ENCODE data around the gene PTPRM. TPM values are rescaled to one million over a fixed set of nuclear protein-coding genes. Genes with fewer than 3 reads are reported as not detected.

The PTPRM gene
- total RNA-seq, 1 donor from 2014 or later, result 257 TPM

DNA sequence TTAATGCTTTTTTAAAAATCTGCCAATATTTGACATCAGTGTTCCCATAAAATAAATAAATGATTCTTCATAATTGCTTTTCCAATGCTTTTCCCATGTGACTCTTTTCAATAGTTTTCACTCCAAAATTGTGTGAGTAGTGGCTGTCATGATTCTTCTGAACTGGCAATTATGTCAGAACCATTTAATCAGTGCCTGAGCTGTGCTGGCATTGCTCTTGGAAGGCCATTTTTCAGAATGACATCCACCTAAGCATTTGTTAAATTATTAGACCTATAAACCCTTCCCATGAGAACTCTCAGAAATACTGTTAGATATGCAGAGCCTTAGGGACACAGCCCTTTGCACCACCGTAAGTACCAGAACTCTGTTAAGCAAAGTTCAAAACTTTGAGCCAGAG is 707.3 kb downstream of the PTPRM start:
- intact Hi-C loops (cut with DNase I), result no loop called here
- TF ChIP-seq, protein P1, sequence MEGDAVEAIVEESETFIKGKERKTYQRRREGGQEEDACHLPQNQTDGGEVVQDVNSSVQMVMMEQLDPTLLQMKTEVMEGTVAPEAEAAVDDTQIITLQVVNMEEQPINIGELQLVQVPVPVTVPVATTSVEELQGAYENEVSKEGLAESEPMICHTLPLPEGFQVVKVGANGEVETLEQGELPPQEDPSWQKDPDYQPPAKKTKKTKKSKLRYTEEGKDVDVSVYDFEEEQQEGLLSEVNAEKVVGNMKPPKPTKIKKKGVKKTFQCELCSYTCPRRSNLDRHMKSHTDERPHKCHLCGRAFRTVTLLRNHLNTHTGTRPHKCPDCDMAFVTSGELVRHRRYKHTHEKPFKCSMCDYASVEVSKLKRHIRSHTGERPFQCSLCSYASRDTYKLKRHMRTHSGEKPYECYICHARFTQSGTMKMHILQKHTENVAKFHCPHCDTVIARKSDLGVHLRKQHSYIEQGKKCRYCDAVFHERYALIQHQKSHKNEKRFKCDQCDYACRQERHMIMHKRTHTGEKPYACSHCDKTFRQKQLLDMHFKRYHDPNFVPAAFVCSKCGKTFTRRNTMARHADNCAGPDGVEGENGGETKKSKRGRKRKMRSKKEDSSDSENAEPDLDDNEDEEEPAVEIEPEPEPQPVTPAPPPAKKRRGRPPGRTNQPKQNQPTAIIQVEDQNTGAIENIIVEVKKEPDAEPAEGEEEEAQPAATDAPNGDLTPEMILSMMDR (IDR thresholded peaks at IDR 0.05), result no peak
- Histone ChIP-seq H3K9me3 (no peaks in the 10 kb centered on the region), H3K27me3 (no peaks in the 10 kb centered on the region), H3K36me3 (peaks cover 0 to 5% of the 10 kb centered on the region in 2 donors), H3K4me1 (no peaks in the 10 kb centered on the region), H3K27ac (no peak overlapping the region), H3K4me3 (no peak overlapping the region)
- DNase-seq (ENCODE audit: low spot score in 2 of 2), result no peak

DNA sequence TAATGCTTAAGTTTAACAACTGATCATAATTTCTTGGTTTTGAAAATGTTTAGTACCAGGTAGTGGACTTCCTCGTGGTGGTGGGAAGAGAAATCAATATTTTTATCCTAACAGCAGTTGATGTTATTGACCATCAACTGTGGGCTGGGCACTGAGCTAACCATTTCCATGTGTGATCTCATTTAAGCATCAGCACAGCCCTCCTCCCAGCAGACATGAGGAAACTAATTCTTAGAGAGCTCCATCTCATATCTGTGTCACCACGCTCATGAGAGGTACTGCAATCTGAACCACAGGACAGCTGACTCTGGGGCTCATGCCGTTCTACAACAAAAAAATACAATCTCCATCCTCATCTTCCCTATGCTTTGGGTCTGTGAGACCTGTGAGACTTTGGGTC is 709.3 kb downstream of the PTPRM start:
- intact Hi-C loops (cut with DNase I), result no loop called here
- TF ChIP-seq, protein P1 (IDR thresholded peaks at IDR 0.05), result no peak

DNA sequence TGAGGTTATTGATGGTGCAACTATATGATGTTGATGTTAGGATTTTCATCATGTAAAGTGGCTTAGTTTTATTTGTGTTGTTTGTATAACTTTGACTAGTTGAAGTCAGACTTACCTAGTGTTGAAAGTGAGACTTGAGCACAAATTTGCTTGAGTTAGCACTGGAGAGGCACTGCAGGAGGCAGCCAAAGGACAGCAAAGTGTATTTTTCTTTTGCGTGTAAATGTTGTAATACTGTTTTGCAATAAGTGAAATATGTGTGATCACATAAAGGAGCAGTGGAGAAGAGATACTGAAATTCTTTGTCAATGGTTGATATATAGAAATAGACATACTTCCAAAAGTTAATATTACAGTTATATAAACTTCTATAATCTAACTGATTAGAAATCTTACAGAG is 710.2 kb downstream of the PTPRM start:
- no peak overlapping the region for H3K27ac ChIP-seq
- no peak for DNase-seq (ENCODE audit: low spot score in 2 of 2)
- intact Hi-C loops (cut with DNase I), result no loop called here
- no peak overlapping the region for H3K4me3 ChIP-seq
- TF ChIP-seq, protein P1 (IDR thresholded peaks at IDR 0.05), result no peak
- no peaks in the 10 kb centered on the region for H3K4me1 ChIP-seq
- no peaks in the 10 kb centered on the region for H3K9me3 ChIP-seq
- H3K27me3 ChIP-seq, result no peaks in the 10 kb centered on the region
- peaks cover 0 to 5% of the 10 kb centered on the region in 2 donors for H3K36me3 ChIP-seq

More for the DNA sequence above, 709.3 kb downstream of the PTPRM start:
- Histone ChIP-seq H3K36me3 (peaks cover 0 to 5% of the 10 kb centered on the region in 2 donors), H3K4me1 (no peaks in the 10 kb centered on the region), H3K27ac (no peak overlapping the region), H3K4me3 (no peak overlapping the region), H3K9me3 (no peaks in the 10 kb centered on the region), H3K27me3 (no peaks in the 10 kb centered on the region)
- DNase-seq (ENCODE audit: low spot score in 2 of 2), result no peak

DNA sequence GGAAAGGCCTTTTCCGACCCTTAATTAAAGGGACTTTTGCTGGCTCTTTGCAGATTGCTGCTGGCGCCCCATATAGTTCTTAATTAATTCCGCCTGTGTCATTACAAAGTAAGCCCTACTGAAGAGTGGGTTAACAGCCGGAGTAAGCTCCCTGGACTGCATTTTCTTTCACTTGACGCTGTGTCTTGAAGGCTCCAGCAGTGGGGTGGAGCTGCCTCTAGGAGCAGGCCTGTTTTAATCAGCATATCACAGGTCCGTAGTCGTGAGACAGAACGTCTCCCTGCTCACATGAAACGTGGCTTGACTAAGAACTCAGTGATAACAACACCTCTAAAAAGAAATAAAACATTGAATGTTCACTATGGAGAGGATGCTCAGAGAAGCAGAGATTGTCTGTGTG is 712.2 kb downstream of the PTPRM start:
- intact Hi-C loops (cut with DNase I), result no loop called here
- TF ChIP-seq, protein P1 (IDR thresholded peaks at IDR 0.05), result no peak
- no peak overlapping the region for H3K27ac ChIP-seq
- no peaks in the 10 kb centered on the region for H3K36me3 ChIP-seq
- DNase-seq (ENCODE audit: low spot score in 2 of 2), result no peak
- H3K9me3 ChIP-seq, result no peaks in the 10 kb centered on the region
- H3K4me3 ChIP-seq, result no peak overlapping the region
- peaks cover 0 to 3% of the 10 kb centered on the region in 2 donors for H3K4me1 ChIP-seq
- no peaks in the 10 kb centered on the region for H3K27me3 ChIP-seq

DNA sequence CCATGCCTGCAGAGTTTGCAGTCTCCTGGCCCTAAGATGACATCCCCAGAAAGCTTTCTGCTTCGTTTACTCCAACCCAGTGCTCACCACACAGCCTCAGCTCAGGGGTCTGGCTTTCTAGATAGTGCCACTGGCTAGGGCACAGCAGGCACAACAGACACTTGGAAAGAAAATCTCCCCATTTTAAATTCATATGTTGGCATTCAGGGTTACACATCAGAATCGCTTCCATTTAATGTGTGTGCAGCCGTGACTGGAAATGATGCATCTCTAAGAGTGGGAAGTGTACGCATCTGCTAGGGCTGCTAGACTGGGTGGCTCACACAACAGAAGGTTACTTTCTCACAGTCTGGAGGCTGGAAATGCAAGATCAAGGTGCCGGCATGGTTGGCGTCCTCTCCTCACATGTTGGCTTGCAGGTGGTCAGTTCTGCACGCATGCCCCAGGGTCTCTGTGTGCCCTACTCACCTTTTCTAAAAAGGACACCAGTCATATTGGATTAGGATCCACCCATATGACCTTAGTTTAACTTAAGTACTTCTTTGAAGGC is 712.7 kb downstream of the PTPRM start:
- no peak overlapping the region for H3K4me3 ChIP-seq
- H3K27me3 ChIP-seq, result no peaks in the 10 kb centered on the region
- H3K9me3 ChIP-seq, result no peaks in the 10 kb centered on the region
- H3K4me1 ChIP-seq, result peaks cover 0 to 5% of the 10 kb centered on the region in 2 donors
- intact Hi-C loops (cut with DNase I), result no loop called here
- TF ChIP-seq, protein P1 (IDR thresholded peaks at IDR 0.05), result no peak
- H3K36me3 ChIP-seq, result no peaks in the 10 kb centered on the region
- no peak overlapping the region for H3K27ac ChIP-seq
- DNase-seq (ENCODE audit: low spot score in 2 of 2), result no peak

All from ascending aorta (tissue), 2 donors.